Endothelial cell of umbilical vein (primary cell): ENCODE data around the gene LZIC. TPM values are rescaled to one million over a fixed set of nuclear protein-coding genes. Genes with fewer than 3 reads are reported as not detected.

Experiments used
- BruUV-seq: library from RNA; stranded (reverse); fragments of 400-500 nt; replicated peaks from 2 replicates; lab custom pipeline; 2021; lab: Mats Ljungman, UMichigan
- CTCF ChIA-PET: fragments of 300-600, 350-600 bp; sonication (Branson Sonifier 250); formaldehyde crosslinking; loops from one replicate; lab custom pipeline; 2021; ENCODE audit warnings: antibody characterized with exemption, inconsistent platforms; lab: Charles Lee
- POLR2A ChIA-PET: fragments of 300-600, 350-600 bp; sonication (Branson Sonifier 250); formaldehyde crosslinking; loops from one replicate; lab custom pipeline; 2021; ENCODE audit warnings: antibody characterized with exemption, inconsistent platforms; lab: Charles Lee
- DNase-seq: peaks from one replicate; pipeline ENCODE4 v3.0.0-alpha.2; 2011; ENCODE audit warnings: low read depth, low spot score
- FAIRE-seq: peaks from 2 replicates; lab custom pipeline; 2011; peaks lifted over from hg19 to GRCh38; lab: Jason Lieb, UNC
- H2AFZ ChIP-seq: 2 replicates; pipeline ENCODE4 v1.6.0; 2012; ENCODE audit warnings: low read depth, low read length, control low read depth, inconsistent platforms
- H3K27ac ChIP-seq: 2 replicates; pipeline ENCODE4 v1.5.1; 2011; ENCODE audit warnings: low read depth, mild to moderate bottlenecking, control low read depth, low read length, moderate library complexity; ENCODE audit not compliant: insufficient read depth
- H3K27me3 ChIP-seq, 2 experiments: 2 replicates each; pipeline versions ENCODE4 v1.6.0 to v1.6.1; 2011; ENCODE audit warnings: low read length in 2 of 2, mixed read lengths in 1 of 2; ENCODE audit not compliant: control insufficient read depth in 2 of 2, insufficient read depth in 2 of 2
- H3K36me3 ChIP-seq, 2 experiments: 2 replicates in 1 of 2; 3 replicates in 1 of 2; pipeline ENCODE4 v1.5.1; 2011; ENCODE audit warnings: low read length in 2 of 2, mild to moderate bottlenecking in 1 of 2, moderate library complexity in 1 of 2; ENCODE audit not compliant: control insufficient read depth in 2 of 2, insufficient read depth in 2 of 2; ENCODE audit errors: extremely low read depth in 1 of 2
- H3K4me1 ChIP-seq: 3 replicates; pipeline ENCODE4 v1.5.1; 2011; ENCODE audit warnings: mild to moderate bottlenecking, low read length; ENCODE audit not compliant: control insufficient read depth, insufficient read depth; ENCODE audit errors: extremely low read depth
- H3K4me2 ChIP-seq: 2 replicates; pipeline ENCODE4 v1.6.1; 2011; ENCODE audit warnings: low read length, control low read depth, mixed read lengths; ENCODE audit not compliant: insufficient read depth
- H3K4me3 ChIP-seq, 3 experiments: fragments of 200-600 bp in 1 of 3; sonication (generic), shearing (Covaris generic) in 1 of 3; replicated peaks in 1 of 3; 2 replicates each; pipeline ENCODE4 v1.5.1; 2011 to 2016; ENCODE audit warnings: control low read depth in 3 of 3, low read length in 3 of 3, mild to moderate bottlenecking in 2 of 3, inconsistent platforms in 1 of 3, low read depth in 1 of 3, moderate library complexity in 1 of 3; ENCODE audit not compliant: insufficient read depth in 1 of 3
- H3K79me2 ChIP-seq: 2 replicates; pipeline ENCODE4 v1.6.0; 2012; ENCODE audit warnings: low read length, inconsistent platforms; ENCODE audit not compliant: control insufficient read depth, insufficient read depth
- H3K9ac ChIP-seq: replicated peaks from 2 replicates; pipeline ENCODE3; 2011; ENCODE audit warnings: low read length, control low read depth; ENCODE audit not compliant: insufficient read depth; ENCODE audit errors: extremely low read depth
- H3K9me1 ChIP-seq: replicated peaks from 3 replicates; pipeline ENCODE4 v1.6.0; 2011; ENCODE audit warnings: mild to moderate bottlenecking, low read length; ENCODE audit not compliant: control insufficient read depth, insufficient read depth; ENCODE audit errors: extremely low read depth
- H3K9me3 ChIP-seq: replicated peaks from 2 replicates; pipeline ENCODE4 v1.5.1; 2012; ENCODE audit warnings: low read length, inconsistent platforms; ENCODE audit not compliant: control insufficient read depth, insufficient read depth
- H4K20me1 ChIP-seq: replicated peaks from 2 replicates; pipeline ENCODE3; 2011; ENCODE audit warnings: mild to moderate bottlenecking, low read length; ENCODE audit not compliant: control insufficient read depth, insufficient read depth; ENCODE audit errors: extremely low read depth
- EZH2 ChIP-seq: IDR thresholded peaks from 2 replicates; pipeline ENCODE4 v1.6.1; 2012; ENCODE audit warnings: borderline replicate concordance, low read depth, mild to moderate bottlenecking, moderate library complexity, low read length, inconsistent platforms; ENCODE audit not compliant: severe bottlenecking
- FOS ChIP-seq: IDR thresholded peaks from 2 replicates; pipeline ENCODE4 v1.6.1; 2011; ENCODE audit warnings: mild to moderate bottlenecking, low read length, moderate library complexity, borderline replicate concordance; ENCODE audit not compliant: insufficient read depth
- GATA2 ChIP-seq: IDR thresholded peaks from 2 replicates; pipeline ENCODE4 v1.7.0; 2011; ENCODE audit warnings: low read depth, mild to moderate bottlenecking, moderate library complexity, mixed read lengths, low read length; ENCODE audit not compliant: insufficient read length, insufficient read depth
- JUN ChIP-seq: IDR thresholded peaks from 2 replicates; pipeline ENCODE4 v1.6.1; 2011; ENCODE audit warnings: borderline replicate concordance, low read depth; ENCODE audit not compliant: insufficient read length, insufficient read depth
- MYC ChIP-seq: IDR thresholded peaks from one replicate; pipeline ENCODE4 v1.6.1; 2011; ENCODE audit warnings: mild to moderate bottlenecking, low read depth, low read length
- POLR2A ChIP-seq: IDR thresholded peaks from 2 replicates; pipeline ENCODE4 v1.6.1; 2012; ENCODE audit warnings: low read depth, mild to moderate bottlenecking, control low read depth, low read length
- POLR2AphosphoS5 ChIP-seq: IDR thresholded peaks from 2 replicates; pipeline ENCODE4 v1.6.1; 2012; ENCODE audit warnings: low read depth, mild to moderate bottlenecking, control low read depth, low read length, moderate library complexity; ENCODE audit not compliant: insufficient read depth
- dilution Hi-C: fragments of 300-500 bp; cut with MboI; formaldehyde crosslinking; loops from one replicate; pipeline ENCODE4 v1.15.0; 2019; ENCODE audit warnings: low sequenced_read_pairs; ENCODE audit not compliant: extremely low pct_ligation_motif_present
- intact Hi-C: fragments of 100-400 bp; cut with micrococcal nuclease; formaldehyde crosslinking; loops from one replicate; pipeline ENCODE4 v1.10.0; 2022
- polyA plus RNA-seq, 4 experiments: library from polyadenylated mRNA; depleted of rRNA in 3 of 4; stranded (reverse) in 3 of 4; unstranded in 1 of 4; fragments of >200 nt; gene quantifications; 2 replicates each; pipeline versions ENCODE4 v1.2.1 to v1.2.3, GENCODE V29; 2011 to 2012; ENCODE audit warnings: missing spikeins in 1 of 4
- total RNA-seq: library from RNA; stranded (reverse); gene quantifications from 2 replicates; pipeline ENCODE4 v1.2.3, GENCODE V29; 2021
- TF ChIP-seq, protein P1 (sequence below): IDR thresholded peaks from 2 replicates; pipeline ENCODE4 v1.6.1; 2011; ENCODE audit not compliant: insufficient read depth, insufficient read length
- TF ChIP-seq, protein P2 (sequence below), 2 donors: IDR thresholded peaks; 1 replicate in 1 of 2; 2 replicates in 1 of 2; pipeline ENCODE4 v1.5.1; 2011; ENCODE audit warnings: low read length in 2 of 2, mild to moderate bottlenecking in 2 of 2, moderate library complexity in 2 of 2, control low read depth in 1 of 2, inconsistent platforms in 1 of 2, low read depth in 1 of 2; ENCODE audit not compliant: insufficient read depth in 1 of 2; ENCODE audit errors: extremely low read depth in 1 of 2

The LZIC gene
- total and polyA plus RNA-seq, 2 donors (not counting 3 experiments of a cell fraction or from before 2014, with no cell fraction given), result 3.7 to 23.4 TPM

DNA sequence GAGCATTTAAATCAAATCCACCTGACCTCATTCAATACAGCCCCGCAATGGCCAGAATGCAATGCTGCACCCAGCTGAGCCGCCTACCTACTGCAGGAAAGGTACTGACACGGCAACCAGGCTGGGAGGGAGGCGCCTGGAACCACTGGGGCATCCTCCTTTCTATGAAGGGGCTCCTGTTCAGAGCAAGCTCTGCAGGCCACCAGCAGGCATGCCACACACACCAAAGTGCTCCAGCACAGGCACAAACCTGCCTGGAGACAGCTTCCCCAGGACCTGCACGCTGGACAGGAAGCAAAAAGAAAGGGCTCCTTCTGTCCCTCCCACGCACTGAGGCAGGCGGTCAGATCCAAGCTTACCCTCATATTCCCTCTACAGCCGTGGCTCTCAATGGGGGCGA lies 54.3 kb downstream of the LZIC start:
- Histone ChIP-seq H3K4me3 (no peak overlapping the region), H2AFZ (no peak overlapping the region), H3K4me2 (no peak overlapping the region), H3K27ac (no peak overlapping the region), H3K9ac (no peak overlapping the region), H3K27me3 (no peaks in the 10 kb centered on the region), H3K79me2 (no peaks in the 10 kb centered on the region), H3K9me3 (no peaks in the 10 kb centered on the region), H3K36me3 (no peaks in the 10 kb centered on the region), H3K4me1 (peaks cover 41% of the 10 kb centered on the region), H3K9me1 (no peaks in the 10 kb centered on the region), H4K20me1 (no peaks in the 10 kb centered on the region)
- dilution Hi-C loops (no loop called here), intact Hi-C loops (no loop called here)
- DNase-seq, result no peak
- no TSS peak for BruUV-seq
- no peak for TF ChIP-seq GATA2
- no peak for TF ChIP-seq FOS
- TF ChIP-seq JUN, result no peak
- TF ChIP-seq, protein P1, sequence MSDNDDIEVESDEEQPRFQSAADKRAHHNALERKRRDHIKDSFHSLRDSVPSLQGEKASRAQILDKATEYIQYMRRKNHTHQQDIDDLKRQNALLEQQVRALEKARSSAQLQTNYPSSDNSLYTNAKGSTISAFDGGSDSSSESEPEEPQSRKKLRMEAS, result no peak
- TF ChIP-seq EZH2, result no peak
- TF ChIP-seq MYC, result no peak
- TF ChIP-seq POLR2AphosphoS5, result no peak
- TF ChIP-seq POLR2A, result no peak
- TF ChIP-seq, protein P2, sequence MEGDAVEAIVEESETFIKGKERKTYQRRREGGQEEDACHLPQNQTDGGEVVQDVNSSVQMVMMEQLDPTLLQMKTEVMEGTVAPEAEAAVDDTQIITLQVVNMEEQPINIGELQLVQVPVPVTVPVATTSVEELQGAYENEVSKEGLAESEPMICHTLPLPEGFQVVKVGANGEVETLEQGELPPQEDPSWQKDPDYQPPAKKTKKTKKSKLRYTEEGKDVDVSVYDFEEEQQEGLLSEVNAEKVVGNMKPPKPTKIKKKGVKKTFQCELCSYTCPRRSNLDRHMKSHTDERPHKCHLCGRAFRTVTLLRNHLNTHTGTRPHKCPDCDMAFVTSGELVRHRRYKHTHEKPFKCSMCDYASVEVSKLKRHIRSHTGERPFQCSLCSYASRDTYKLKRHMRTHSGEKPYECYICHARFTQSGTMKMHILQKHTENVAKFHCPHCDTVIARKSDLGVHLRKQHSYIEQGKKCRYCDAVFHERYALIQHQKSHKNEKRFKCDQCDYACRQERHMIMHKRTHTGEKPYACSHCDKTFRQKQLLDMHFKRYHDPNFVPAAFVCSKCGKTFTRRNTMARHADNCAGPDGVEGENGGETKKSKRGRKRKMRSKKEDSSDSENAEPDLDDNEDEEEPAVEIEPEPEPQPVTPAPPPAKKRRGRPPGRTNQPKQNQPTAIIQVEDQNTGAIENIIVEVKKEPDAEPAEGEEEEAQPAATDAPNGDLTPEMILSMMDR (IDR thresholded peaks at IDR 0.05; ENCODE audit: extremely low read depth in 1 of 2, insufficient read depth in 1 of 2, low read depth in 1 of 2, low read length in 2 of 2), result no peak
- ChIA-PET CTCF (interaction anchor here (1.0 kb wide), 1 partner anchor 18 kb away, joined by 3 read pairs; no protein-coding TSS in a partner anchor), POLR2A (no interaction called here)
- no peak for FAIRE-seq
